GM19463 (cell line): ENCODE measurements around the gene LOXL3.
"Not testable (repeated sequence)": the region's sequence is repeated elsewhere in the genome, so short reads cannot be mapped to it uniquely, and the experiment has no call there.

Experiments
- ATAC-seq: cut with Tn5 transposase; IDR thresholded peaks from one replicate; pipeline ENCODE4 v1.9.1; 2021; ENCODE audit warnings: mild to moderate bottlenecking, moderate library complexity; ENCODE audit not compliant: unreplicated experiment

The LOXL3 gene

GRCh38 chr2:74575320-74575719 is 21.6 kb upstream of the LOXL3 start:
- no peak for ATAC-seq

GRCh38 chr2:74573747-74574562 is 20.2 kb upstream of the LOXL3 start:
- peak; percentile 33 for ATAC-seq

- ATAC-seq = no peak
Measured at GRCh38 chr2:74572178-74572925, 18.6 kb upstream of the LOXL3 start.

- ATAC-seq = peak; percentile 70
Measured at GRCh38 chr2:74571058-74571457, 17.3 kb upstream of the LOXL3 start.

- no peak for ATAC-seq
Measured at GRCh38 chr2:74569686-74570085, 15.9 kb upstream of the LOXL3 start.

- no peak for ATAC-seq
Measured at GRCh38 chr2:74567881-74568280, 14.1 kb upstream of the LOXL3 start.

GRCh38 chr2:74566754-74567085 is 13.0 kb upstream of the LOXL3 start:
- no peak for ATAC-seq

- no peak for ATAC-seq
Measured at GRCh38 chr2:74566076-74566753, 12.5 kb upstream of the LOXL3 start.

GRCh38 chr2:74564222-74564621 is 10.5 kb upstream of the LOXL3 start:
- ATAC-seq = no peak

- ATAC-seq = no peak
Measured at GRCh38 chr2:74562126-74562775, 8.5 kb upstream of the LOXL3 start.

GRCh38 chr2:74561022-74561421 is 7.3 kb upstream of the LOXL3 start:
- not testable (repeated sequence) for ATAC-seq

- ATAC-seq = no peak
Measured at GRCh38 chr2:74560591-74560990, 6.8 kb upstream of the LOXL3 start.

GRCh38 chr2:74559912-74560311 is 6.2 kb upstream of the LOXL3 start:
- no peak for ATAC-seq

GRCh38 chr2:74558284-74559230 is 4.8 kb upstream of the LOXL3 start:
- ATAC-seq = no peak

GRCh38 chr2:74556831-74557370 is 3.2 kb upstream of the LOXL3 start:
- ATAC-seq = no peak

- no peak for ATAC-seq
Measured at GRCh38 chr2:74556159-74556558, 2.4 kb upstream of the LOXL3 start.

GRCh38 chr2:74555610-74556103 is 1.9 kb upstream of the LOXL3 start:
- ATAC-seq = no peak

- peak; percentile 37 for ATAC-seq
Measured at GRCh38 chr2:74554820-74555531, 1.2 kb upstream of the LOXL3 start.
